ENCODE data around the gene SHISA7.

The SHISA7 gene

DNA sequence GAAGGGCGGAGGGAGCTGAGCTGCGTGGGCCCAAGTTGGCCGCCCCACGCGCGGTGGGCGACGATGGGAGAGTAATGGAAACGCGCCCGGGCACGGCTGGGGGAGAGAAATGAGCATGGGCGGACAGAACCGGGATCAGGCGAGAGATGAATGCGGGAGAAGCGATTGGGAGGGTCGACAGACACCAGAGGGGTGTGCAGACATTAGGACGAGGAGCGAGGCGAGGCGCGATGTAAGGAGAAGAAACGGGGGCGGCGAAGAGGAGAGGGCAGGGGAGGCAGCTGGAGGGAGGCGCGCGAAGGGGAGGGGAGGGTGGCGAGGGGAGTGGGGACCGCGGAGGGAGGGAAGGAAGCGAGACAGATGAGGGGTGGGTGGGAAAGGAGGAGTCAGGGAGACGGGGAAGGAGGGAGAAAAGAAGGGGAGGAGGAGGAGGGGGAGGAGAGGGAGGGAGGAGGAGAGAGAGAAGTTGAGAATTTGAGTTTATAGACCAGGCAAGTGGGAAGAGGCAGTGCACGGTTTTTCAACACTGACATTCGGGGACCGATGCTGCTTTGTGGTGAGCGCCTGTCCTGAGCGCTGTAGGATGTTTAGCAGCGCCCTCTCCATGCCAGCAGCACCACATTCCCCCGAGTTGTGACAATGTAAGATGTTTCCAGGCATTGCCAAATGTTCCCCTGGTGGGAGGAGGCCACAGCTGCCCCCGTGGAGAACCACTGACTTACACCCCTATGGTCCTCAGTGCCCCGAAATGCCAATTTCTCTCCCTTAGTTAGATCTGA lies at the start of gene SHISA7:
SHISA7 (minus strand) TSS at position 256 of the 779 bp plus-strand sequence. CDS start 437 bp downstream, outside the sequence.
- TF ChIP-seq CEBPB (IDR thresholded peaks at IDR 0.05), result no peak
- TF ChIP-seq, protein P1, sequence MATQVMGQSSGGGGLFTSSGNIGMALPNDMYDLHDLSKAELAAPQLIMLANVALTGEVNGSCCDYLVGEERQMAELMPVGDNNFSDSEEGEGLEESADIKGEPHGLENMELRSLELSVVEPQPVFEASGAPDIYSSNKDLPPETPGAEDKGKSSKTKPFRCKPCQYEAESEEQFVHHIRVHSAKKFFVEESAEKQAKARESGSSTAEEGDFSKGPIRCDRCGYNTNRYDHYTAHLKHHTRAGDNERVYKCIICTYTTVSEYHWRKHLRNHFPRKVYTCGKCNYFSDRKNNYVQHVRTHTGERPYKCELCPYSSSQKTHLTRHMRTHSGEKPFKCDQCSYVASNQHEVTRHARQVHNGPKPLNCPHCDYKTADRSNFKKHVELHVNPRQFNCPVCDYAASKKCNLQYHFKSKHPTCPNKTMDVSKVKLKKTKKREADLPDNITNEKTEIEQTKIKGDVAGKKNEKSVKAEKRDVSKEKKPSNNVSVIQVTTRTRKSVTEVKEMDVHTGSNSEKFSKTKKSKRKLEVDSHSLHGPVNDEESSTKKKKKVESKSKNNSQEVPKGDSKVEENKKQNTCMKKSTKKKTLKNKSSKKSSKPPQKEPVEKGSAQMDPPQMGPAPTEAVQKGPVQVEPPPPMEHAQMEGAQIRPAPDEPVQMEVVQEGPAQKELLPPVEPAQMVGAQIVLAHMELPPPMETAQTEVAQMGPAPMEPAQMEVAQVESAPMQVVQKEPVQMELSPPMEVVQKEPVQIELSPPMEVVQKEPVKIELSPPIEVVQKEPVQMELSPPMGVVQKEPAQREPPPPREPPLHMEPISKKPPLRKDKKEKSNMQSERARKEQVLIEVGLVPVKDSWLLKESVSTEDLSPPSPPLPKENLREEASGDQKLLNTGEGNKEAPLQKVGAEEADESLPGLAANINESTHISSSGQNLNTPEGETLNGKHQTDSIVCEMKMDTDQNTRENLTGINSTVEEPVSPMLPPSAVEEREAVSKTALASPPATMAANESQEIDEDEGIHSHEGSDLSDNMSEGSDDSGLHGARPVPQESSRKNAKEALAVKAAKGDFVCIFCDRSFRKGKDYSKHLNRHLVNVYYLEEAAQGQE (IDR thresholded peaks at IDR 0.05; ENCODE audit: low read depth), result no peak
- TF ChIP-seq, protein P2, sequence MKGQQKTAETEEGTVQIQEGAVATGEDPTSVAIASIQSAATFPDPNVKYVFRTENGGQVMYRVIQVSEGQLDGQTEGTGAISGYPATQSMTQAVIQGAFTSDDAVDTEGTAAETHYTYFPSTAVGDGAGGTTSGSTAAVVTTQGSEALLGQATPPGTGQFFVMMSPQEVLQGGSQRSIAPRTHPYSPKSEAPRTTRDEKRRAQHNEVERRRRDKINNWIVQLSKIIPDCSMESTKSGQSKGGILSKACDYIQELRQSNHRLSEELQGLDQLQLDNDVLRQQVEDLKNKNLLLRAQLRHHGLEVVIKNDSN (IDR thresholded peaks at IDR 0.05), result no peak
- no peak for TF ChIP-seq TCF12 (IDR thresholded peaks at IDR 0.05; ENCODE audit: low read depth)
- TF ChIP-seq TAF1 (IDR thresholded peaks at IDR 0.05; ENCODE audit: low read depth), result no peak
- no peak for TF ChIP-seq FOXM1 (IDR thresholded peaks at IDR 0.05; ENCODE audit: borderline replicate concordance, low read depth)
- TF ChIP-seq, protein P3, sequence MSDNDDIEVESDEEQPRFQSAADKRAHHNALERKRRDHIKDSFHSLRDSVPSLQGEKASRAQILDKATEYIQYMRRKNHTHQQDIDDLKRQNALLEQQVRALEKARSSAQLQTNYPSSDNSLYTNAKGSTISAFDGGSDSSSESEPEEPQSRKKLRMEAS (IDR thresholded peaks at IDR 0.05), result no peak
- no peak for TF ChIP-seq TEAD4 (IDR thresholded peaks at IDR 0.05)
- TF ChIP-seq YY1 (IDR thresholded peaks at IDR 0.05; ENCODE audit: low read depth), result no peak
- TF ChIP-seq NFIC (IDR thresholded peaks at IDR 0.05), result no peak
- TF ChIP-seq ZBTB7A (IDR thresholded peaks at IDR 0.05; ENCODE audit: low read depth), result no peak
- no peak for TF ChIP-seq RAD21 (IDR thresholded peaks at IDR 0.05; ENCODE audit: low read depth)
- TF ChIP-seq CREB1 (IDR thresholded peaks at IDR 0.05; ENCODE audit: low read depth), result no peak
- TF ChIP-seq EP300 (IDR thresholded peaks at IDR 0.05; ENCODE audit: borderline replicate concordance), result no peak
- no peak for TF ChIP-seq EGR1 (IDR thresholded peaks at IDR 0.05)

DNA sequence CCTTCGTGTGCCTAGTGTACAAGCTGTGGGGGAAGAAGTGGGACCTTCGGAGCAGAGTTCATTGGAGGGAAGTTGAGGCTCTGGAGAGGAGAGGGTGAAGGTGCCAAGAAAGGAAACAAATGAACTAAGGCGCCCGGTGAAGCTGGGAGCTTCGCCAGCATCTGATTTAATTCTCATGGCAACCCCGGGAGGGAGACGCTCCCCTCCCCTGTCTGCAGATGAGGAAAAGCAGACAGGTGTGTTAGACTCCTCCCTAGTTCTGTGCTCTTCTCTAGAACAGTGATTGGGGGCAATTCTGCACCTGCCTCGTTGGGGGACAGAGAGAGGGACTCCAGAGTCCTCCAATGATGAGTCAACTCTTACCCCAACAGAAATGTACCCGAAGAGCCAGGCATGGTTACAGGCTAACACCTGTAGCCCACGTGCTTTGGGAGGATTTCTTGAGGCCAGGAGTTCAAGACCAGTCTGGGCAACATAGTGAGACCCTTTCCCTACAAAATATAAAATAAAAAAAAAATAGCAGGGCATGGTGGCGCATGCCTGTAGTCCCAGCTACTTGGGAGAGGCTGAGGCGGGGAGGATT lies 49.4 kb upstream of the SHISA7 start:
- no peak for TF ChIP-seq EP300 (IDR thresholded peaks at IDR 0.05; ENCODE audit: borderline replicate concordance)
- no peak for TF ChIP-seq NFIC (IDR thresholded peaks at IDR 0.05)
- TF ChIP-seq TCF12 (IDR thresholded peaks at IDR 0.05; ENCODE audit: low read depth), result no peak
- no peak for TF ChIP-seq TAF1 (IDR thresholded peaks at IDR 0.05; ENCODE audit: low read depth)
- no peak for TF ChIP-seq CREB1 (IDR thresholded peaks at IDR 0.05; ENCODE audit: low read depth)
- no peak for TF ChIP-seq RAD21 (IDR thresholded peaks at IDR 0.05; ENCODE audit: low read depth)
- TF ChIP-seq FOXM1 (IDR thresholded peaks at IDR 0.05; ENCODE audit: borderline replicate concordance, low read depth), result no peak
- no peak for TF ChIP-seq YY1 (IDR thresholded peaks at IDR 0.05; ENCODE audit: low read depth)
- TF ChIP-seq EGR1 (IDR thresholded peaks at IDR 0.05), result no peak
- TF ChIP-seq, protein P1 (IDR thresholded peaks at IDR 0.05; ENCODE audit: low read depth), result no peak

DNA sequence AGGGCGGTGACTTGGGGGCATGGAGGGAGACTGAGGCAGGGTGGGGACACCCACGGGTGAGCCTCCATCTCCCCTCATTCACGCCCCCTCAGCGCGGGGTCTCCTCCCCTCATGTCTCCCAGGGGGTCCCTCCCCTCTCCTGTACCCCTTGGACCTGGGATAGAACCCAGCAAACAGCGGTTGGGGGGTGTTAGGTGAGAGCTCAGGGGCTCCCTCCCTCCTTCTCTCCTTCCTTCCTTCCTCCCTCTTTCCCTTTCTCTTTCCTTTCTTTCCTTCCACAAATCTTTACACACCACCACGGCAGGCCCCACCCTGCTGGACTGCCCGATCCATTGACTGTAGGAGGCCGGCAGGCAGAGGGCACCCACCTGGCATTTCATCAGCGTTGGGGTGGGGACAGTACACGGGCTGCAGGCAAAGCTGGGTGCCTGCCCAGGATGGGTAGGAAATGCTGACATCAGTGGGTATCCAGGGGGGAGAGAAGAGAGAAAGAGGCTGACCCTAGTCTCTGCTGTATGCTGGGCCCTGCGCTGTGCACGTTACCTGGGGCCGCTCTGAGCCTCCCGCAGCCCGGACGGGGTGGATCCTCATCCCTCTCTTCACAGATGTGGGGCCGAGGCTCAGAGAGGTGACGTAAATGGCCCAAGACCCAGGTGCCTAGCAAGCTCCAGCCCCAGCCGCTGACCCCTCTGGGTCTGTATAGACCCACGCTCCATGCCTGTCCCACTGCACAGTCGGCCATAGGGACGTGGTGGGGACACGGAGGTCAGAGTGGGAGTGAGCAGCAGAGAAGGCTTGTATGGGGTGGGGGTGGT lies 48.7 kb upstream of the SHISA7 start:
- TF ChIP-seq EP300 (IDR thresholded peaks at IDR 0.05; ENCODE audit: borderline replicate concordance), result no peak
- TF ChIP-seq NFIC (IDR thresholded peaks at IDR 0.05), result no peak

DNA sequence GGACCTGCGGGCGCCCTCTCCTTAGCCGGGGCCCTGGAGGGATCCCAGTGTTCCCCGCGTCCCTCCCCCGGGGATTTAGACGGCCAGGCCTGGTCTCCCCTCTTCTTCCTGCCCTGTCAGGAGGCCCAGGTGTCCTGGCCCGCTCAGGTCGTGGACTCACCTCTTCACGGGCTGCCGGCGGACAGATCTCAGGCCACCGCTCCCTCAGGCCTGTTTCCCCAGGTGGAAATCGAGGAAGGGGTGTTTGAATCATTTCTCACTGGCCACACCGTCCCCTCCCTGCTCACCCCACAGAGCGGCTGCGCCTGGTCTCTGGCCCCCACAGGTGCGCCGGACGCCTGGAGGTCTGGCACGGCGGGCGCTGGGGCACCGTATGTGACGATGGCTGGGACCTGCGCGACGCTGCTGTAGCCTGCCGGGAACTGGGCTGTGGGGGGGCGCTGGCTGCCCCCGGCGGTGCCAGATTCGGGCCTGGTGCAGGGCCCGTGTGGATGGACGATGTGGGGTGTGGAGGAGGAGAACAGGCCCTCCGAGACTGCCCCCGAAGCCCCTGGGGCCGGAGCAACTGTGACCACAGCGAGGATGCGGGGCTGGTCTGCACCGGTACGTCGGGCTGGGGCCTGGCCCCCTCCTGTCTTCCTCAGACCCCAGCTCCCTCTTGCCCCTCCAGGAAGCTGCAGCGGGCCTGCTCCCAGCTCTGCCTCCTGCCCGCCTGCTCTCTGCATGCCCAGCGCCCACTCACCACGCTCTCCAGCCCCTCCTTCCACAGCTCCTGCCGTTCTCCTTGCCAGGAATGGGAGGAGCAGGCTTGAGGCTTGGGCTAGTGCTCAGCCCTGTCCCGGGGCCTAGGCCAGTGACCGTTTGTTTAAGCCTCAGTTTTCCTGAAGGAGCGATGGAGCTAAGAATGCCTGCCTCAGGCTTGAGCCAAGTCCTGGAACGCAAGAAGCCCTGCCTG lies 47.7 kb upstream of the SHISA7 start:
- TF ChIP-seq EP300 (IDR thresholded peaks at IDR 0.05; ENCODE audit: borderline replicate concordance) (no peak), FOXM1 (IDR thresholded peaks at IDR 0.05; ENCODE audit: borderline replicate concordance, low read depth) (no peak), TAF1 (IDR thresholded peaks at IDR 0.05; ENCODE audit: low read depth) (no peak), CREB1 (IDR thresholded peaks at IDR 0.05; ENCODE audit: low read depth) (no peak), EGR1 (IDR thresholded peaks at IDR 0.05) (no peak), TEAD4 (IDR thresholded peaks at IDR 0.05) (no peak), RAD21 (IDR thresholded peaks at IDR 0.05; ENCODE audit: low read depth) (no peak), CEBPB (IDR thresholded peaks at IDR 0.05) (no peak), YY1 (IDR thresholded peaks at IDR 0.05; ENCODE audit: low read depth) (no peak), NFIC (IDR thresholded peaks at IDR 0.05) (no peak), TCF12 (IDR thresholded peaks at IDR 0.05; ENCODE audit: low read depth) (no peak)
- TF ChIP-seq, protein P2 (IDR thresholded peaks at IDR 0.05), result no peak

Data from Ishikawa (cell line).